ENCODE measurements around the gene UBAC1.

DNA sequence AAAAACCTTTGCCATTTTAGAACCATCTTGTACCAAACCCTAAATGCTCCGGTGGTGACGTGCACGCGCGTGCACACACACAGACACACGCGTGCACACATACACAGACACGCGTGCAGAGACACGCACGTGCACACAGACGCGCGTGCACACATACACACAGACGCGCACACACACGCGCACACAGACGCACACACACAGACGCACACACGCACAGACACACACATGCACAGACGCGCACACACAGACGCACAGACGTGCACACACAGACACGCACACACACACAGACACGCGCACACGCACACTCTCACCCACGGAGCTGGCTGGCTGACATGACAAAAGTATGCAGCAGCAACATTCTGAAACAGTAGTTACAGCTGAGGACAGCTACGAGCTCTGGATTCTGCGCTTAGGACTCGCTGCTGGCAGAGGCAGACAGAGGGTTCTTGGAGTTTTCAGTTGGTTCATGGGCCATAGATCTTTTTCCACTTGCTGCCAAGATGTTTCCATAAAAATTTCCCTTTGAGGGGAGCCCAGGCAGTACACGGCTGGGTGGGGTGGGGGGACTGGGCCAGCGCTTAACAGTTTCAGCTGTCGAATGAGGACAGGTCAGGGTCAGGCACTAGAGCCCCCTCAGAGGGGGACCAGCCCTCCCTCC, 46.2 kb upstream of the UBAC1 start:
- TF ChIP-seq TAF1 (IDR thresholded peaks at IDR 0.05; ENCODE audit: low read depth) (no peak), TCF12 (IDR thresholded peaks at IDR 0.05; ENCODE audit: low read depth) (no peak), EP300 (IDR thresholded peaks at IDR 0.05; ENCODE audit: borderline replicate concordance) (no peak), RAD21 (IDR thresholded peaks at IDR 0.05; ENCODE audit: low read depth) (no peak)
- TF ChIP-seq, protein P1, sequence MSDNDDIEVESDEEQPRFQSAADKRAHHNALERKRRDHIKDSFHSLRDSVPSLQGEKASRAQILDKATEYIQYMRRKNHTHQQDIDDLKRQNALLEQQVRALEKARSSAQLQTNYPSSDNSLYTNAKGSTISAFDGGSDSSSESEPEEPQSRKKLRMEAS (IDR thresholded peaks at IDR 0.05): no peak
- TF ChIP-seq, protein P2, sequence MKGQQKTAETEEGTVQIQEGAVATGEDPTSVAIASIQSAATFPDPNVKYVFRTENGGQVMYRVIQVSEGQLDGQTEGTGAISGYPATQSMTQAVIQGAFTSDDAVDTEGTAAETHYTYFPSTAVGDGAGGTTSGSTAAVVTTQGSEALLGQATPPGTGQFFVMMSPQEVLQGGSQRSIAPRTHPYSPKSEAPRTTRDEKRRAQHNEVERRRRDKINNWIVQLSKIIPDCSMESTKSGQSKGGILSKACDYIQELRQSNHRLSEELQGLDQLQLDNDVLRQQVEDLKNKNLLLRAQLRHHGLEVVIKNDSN (IDR thresholded peaks at IDR 0.05): no peak

Measured in Ishikawa (cell line).